ENCODE measurements around the gene SLC12A8. TPM values are rescaled to one million over a fixed set of nuclear protein-coding genes. Genes with fewer than 3 reads are reported as not detected.

The SLC12A8 gene
- total RNA-seq, 1 donor from 2014 or later, result not detected

GRCh38 chr3:125068265-125068664 lies 144.3 kb downstream of the SLC12A8 start:
- Histone ChIP-seq H3K27ac (replicated peaks) (no peak overlapping the region), H3K4me3 (no peak overlapping the region), H3K36me3 (no peaks in the 10 kb centered on the region), H3K9me3 (replicated peaks) (no peaks in the 10 kb centered on the region), H3K4me1 (peaks cover 11% of the 10 kb centered on the region), H3K27me3 (ENCODE audit: low read depth) (no peaks in the 10 kb centered on the region)
- DNase-seq, result no peak
- no peak for TF ChIP-seq CTCF (IDR thresholded peaks at IDR 0.05; ENCODE audit: borderline replicate concordance)
- intact Hi-C loops (cut with micrococcal nuclease), result loop anchor here (10.0 kb wide), 1 partner anchor 77 kb away; no protein-coding TSS in a partner anchor

DNA sequence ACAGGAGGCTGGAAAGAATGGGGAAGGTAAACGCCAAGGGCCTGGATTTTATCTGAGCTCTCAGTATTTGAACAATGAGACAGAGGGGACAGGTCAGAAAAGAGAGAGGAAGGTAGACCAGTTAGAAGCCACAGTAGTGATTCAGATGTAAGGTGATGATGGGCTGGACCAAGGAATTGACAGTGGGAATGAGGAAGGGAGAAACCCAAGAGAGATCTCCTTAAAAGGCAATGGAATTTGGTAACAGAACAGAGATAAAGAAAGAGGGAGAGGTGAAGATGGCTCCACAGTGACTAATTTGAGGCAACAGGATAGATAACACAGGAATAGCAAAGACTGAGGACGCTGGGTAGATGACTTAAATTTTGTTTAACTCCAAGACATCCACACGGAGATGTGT lies 145.3 kb downstream of the SLC12A8 start:
- DNase-seq, result no peak

GRCh38 chr3:125062904-125063618 lies 149.5 kb downstream of the SLC12A8 start:
- peak; percentile 52 for DNase-seq
- no peak for TF ChIP-seq CTCF (IDR thresholded peaks at IDR 0.05; ENCODE audit: borderline replicate concordance)
- Histone ChIP-seq H3K36me3 (no peaks in the 10 kb centered on the region), H3K9me3 (replicated peaks) (no peaks in the 10 kb centered on the region), H3K27me3 (ENCODE audit: low read depth) (no peaks in the 10 kb centered on the region), H3K4me1 (peaks cover 53% of the 10 kb centered on the region), H3K27ac (replicated peaks) (peak overlapping the region; percentile 89), H3K4me3 (peak overlapping the region; percentile 57)
- intact Hi-C loops (cut with micrococcal nuclease), result loop anchor here (10.0 kb wide), 1 partner anchor 82 kb away; no protein-coding TSS in a partner anchor

More for the DNA sequence above, 145.3 kb downstream of the SLC12A8 start:
- H3K27me3 ChIP-seq (ENCODE audit: low read depth), result no peaks in the 10 kb centered on the region
- no peaks in the 10 kb centered on the region for H3K36me3 ChIP-seq
- TF ChIP-seq CTCF (IDR thresholded peaks at IDR 0.05; ENCODE audit: borderline replicate concordance), result no peak
- intact Hi-C loops (cut with micrococcal nuclease), result loop anchor here (10.0 kb wide), 1 partner anchor 78 kb away; no protein-coding TSS in a partner anchor
- no peak overlapping the region for H3K27ac ChIP-seq (replicated peaks)
- H3K4me3 ChIP-seq, result no peak overlapping the region
- peaks cover 22% of the 10 kb centered on the region for H3K4me1 ChIP-seq
- H3K9me3 ChIP-seq (replicated peaks), result no peaks in the 10 kb centered on the region

- intact Hi-C loops (cut with micrococcal nuclease), result loop anchor here (10.0 kb wide), 1 partner anchor 83 kb away; no protein-coding TSS in a partner anchor
- Histone ChIP-seq H3K4me3 (peak overlapping the region; percentile 57), H3K4me1 (peaks cover 67% of the 10 kb centered on the region)
These were observed 150.9 kb downstream of the SLC12A8 start for GRCh38 chr3:125061646-125062045.

DNA sequence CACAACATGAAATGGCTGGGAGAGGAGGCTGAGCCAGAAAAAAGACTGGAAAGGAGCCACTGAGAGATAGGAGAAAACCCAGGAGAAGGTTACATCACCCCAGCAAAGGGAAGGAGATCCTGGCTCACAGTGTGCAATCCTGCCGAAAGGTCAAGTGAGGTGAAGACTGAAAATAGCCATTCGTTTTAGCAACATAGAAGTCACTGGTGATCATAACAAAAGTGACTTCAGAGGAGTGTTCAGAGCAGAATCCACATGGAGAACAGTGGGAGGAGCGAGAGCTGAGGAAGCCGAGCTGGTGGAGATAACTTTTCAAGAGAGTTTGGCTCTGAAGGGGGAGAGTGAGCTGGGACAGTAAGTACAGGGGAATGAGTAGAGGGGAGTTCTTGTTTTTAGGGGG lies 151.4 kb downstream of the SLC12A8 start:
- Histone ChIP-seq H3K36me3 (no peaks in the 10 kb centered on the region), H3K27me3 (ENCODE audit: low read depth) (no peaks in the 10 kb centered on the region), H3K27ac (replicated peaks) (peak overlapping the region; percentile 89), H3K4me3 (peak overlapping the region; percentile 57), H3K9me3 (replicated peaks) (no peaks in the 10 kb centered on the region), H3K4me1 (peaks cover 71% of the 10 kb centered on the region)
- intact Hi-C loops (cut with micrococcal nuclease), result loop anchor here (10.0 kb wide), 1 partner anchor 84 kb away; no protein-coding TSS in a partner anchor
- peak; percentile 66 for DNase-seq
- TF ChIP-seq CTCF (IDR thresholded peaks at IDR 0.05; ENCODE audit: borderline replicate concordance), result no peak

More at GRCh38 chr3:125061646-125062045, 150.9 kb downstream of the SLC12A8 start:
- Histone ChIP-seq H3K27ac (replicated peaks) (peak overlapping the region; percentile 89), H3K27me3 (ENCODE audit: low read depth) (no peaks in the 10 kb centered on the region), H3K36me3 (no peaks in the 10 kb centered on the region), H3K9me3 (replicated peaks) (no peaks in the 10 kb centered on the region)
- DNase-seq, result no peak
- no peak for TF ChIP-seq CTCF (IDR thresholded peaks at IDR 0.05; ENCODE audit: borderline replicate concordance)
